WTC11 (cell line): ENCODE results near the gene SLC29A1. TPM values are rescaled to one million over a fixed set of nuclear protein-coding genes. Genes with fewer than 3 reads are reported as not detected.

Experiments
- ATAC-seq: fragments of 200-7000 bp; cut with Tn5 transposase; 2 replicates; pipeline ENCODE4 v1.10.0; 2021; ENCODE audit warnings: mild to moderate bottlenecking, moderate library complexity
- CTCF ChIA-PET: fragments of 300-600 bp; sonication (Branson Sonifier 250); formaldehyde crosslinking; loops from one replicate; lab custom pipeline; 2021; ENCODE audit warnings: antibody characterized with exemption; lab: Charles Lee
- POLR2A ChIA-PET: fragments of 350-600 bp; sonication (Branson Sonifier 250); formaldehyde crosslinking; loops from one replicate; lab custom pipeline; 2021; ENCODE audit warnings: antibody characterized with exemption; lab: Charles Lee
- DNase-seq: peaks from one replicate; pipeline ENCODE4 v3.0.0; 2021; ENCODE audit warnings: low spot score
- H3K27ac Mint-ChIP-seq: 2 replicates; pipeline ENCODE4 v1.8.0; 2021; ENCODE audit warnings: mixed read lengths
- H3K27me3 Mint-ChIP-seq: 2 replicates; pipeline ENCODE4 v1.8.0; 2021; ENCODE audit warnings: low read depth, mild to moderate bottlenecking, moderate library complexity, mixed read lengths
- H3K36me3 Mint-ChIP-seq: 2 replicates; pipeline ENCODE4 v1.8.0; 2021; ENCODE audit warnings: mixed read lengths
- H3K4me1 Mint-ChIP-seq: 2 replicates; pipeline ENCODE4 v1.8.0; 2022; ENCODE audit warnings: mixed read lengths
- H3K4me3 Mint-ChIP-seq: 2 replicates; pipeline ENCODE4 v1.8.0; 2021; ENCODE audit warnings: mild to moderate bottlenecking, moderate library complexity, mixed read lengths
- H3K9me3 Mint-ChIP-seq: 2 replicates; pipeline ENCODE4 v1.8.0; 2021; ENCODE audit warnings: mixed read lengths
- ETV6 ChIP-seq: sonication (generic); formaldehyde crosslinking; IDR thresholded peaks from 2 replicates; pipeline ENCODE4 v1.8.1; 2022; ENCODE audit warnings: mild to moderate bottlenecking, missing genetic modification reagents
- GTF2I ChIP-seq: fragments of 250-450 bp; sonication (Bioruptor Pico); conservative IDR thresholded peaks from 2 replicates; pipeline ENCODE4 v1.4.0; 2021; ENCODE audit warnings: mild to moderate bottlenecking
- JUN ChIP-seq: sonication (generic); formaldehyde crosslinking; IDR thresholded peaks from 2 replicates; pipeline ENCODE4 v1.8.0; 2023; ENCODE audit warnings: mild to moderate bottlenecking, missing genetic modification reagents
- MYBL2 ChIP-seq: sonication (generic); formaldehyde crosslinking; IDR thresholded peaks from 2 replicates; pipeline ENCODE4 v1.8.1; 2023; ENCODE audit warnings: mild to moderate bottlenecking, moderate library complexity, missing genetic modification reagents
- NFATC4 ChIP-seq: fragments of 250-450 bp; sonication (Bioruptor Pico); IDR thresholded peaks from 2 replicates; pipeline ENCODE4 v1.9.0; 2021; ENCODE audit warnings: mild to moderate bottlenecking
- PRRX2 ChIP-seq: fragments of 250-450 bp; sonication (Bioruptor Pico); IDR thresholded peaks from 2 replicates; pipeline ENCODE4 v1.8.0; 2021; ENCODE audit warnings: mild to moderate bottlenecking
- SMAD4 ChIP-seq: sonication (generic); formaldehyde crosslinking; IDR thresholded peaks from 2 replicates; pipeline ENCODE4 v1.8.0; 2022; ENCODE audit warnings: mild to moderate bottlenecking, missing genetic modification reagents
- total RNA-seq: library from RNA; stranded (reverse); gene quantifications from 3 replicates; pipeline ENCODE4 v1.2.3, GENCODE V29; 2021
- TF ChIP-seq, protein P1 (sequence below): sonication (generic); formaldehyde crosslinking; conservative IDR thresholded peaks from 2 replicates; pipeline ENCODE4 v1.8.1; 2023; ENCODE audit warnings: mild to moderate bottlenecking, low read depth, missing genetic modification reagents, moderate library complexity
- TF ChIP-seq, protein P2 (sequence below): sonication (generic); formaldehyde crosslinking; IDR thresholded peaks from 2 replicates; pipeline ENCODE4 v1.8.0; 2022; ENCODE audit warnings: mild to moderate bottlenecking, missing genetic modification reagents
- TF ChIP-seq, protein P3 (sequence below): sonication (generic); formaldehyde crosslinking; IDR thresholded peaks from 2 replicates; pipeline ENCODE4 v1.8.0; 2022; ENCODE audit warnings: mild to moderate bottlenecking, missing genetic modification reagents
- TF ChIP-seq, protein P4 (sequence below): sonication (generic); formaldehyde crosslinking; IDR thresholded peaks from 2 replicates; pipeline ENCODE4 v1.8.1; 2022; ENCODE audit warnings: low read depth, missing genetic modification reagents, borderline replicate concordance
- TF ChIP-seq, protein P5 (sequence below): sonication (generic); formaldehyde crosslinking; IDR thresholded peaks from 2 replicates; pipeline ENCODE4 v1.8.1; 2023; ENCODE audit warnings: mild to moderate bottlenecking, missing genetic modification reagents

The SLC29A1 gene
- total RNA-seq, 1 experiment from 2014 or later: 139 TPM

DNA sequence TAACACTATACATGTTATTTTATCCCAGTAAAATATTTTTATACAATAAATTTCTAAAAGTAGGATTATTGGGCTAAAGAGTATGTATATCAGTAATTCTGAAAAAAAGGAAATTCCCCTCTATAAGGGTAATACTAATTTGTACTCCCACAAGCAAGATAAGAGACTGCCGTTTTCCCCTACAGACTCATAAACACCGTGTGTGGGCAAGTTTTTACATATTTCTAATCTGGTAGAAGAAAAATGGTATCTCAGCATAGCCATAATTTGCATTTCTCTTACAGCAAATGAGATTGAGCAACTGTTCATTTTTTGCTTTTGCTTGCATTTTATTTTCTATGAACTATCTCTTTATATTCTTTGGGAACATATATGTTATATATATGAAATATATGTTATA lies 32.7 kb upstream of the SLC29A1 start:
- Mint-ChIP-seq H3K27ac (no peak overlapping the region), H3K4me3 (no peak overlapping the region), H3K9me3 (no peaks in the 10 kb centered on the region), H3K4me1 (peaks cover 28% of the 10 kb centered on the region), H3K27me3 (peaks cover 8% of the 10 kb centered on the region), H3K36me3 (no peaks in the 10 kb centered on the region)
- POLR2A ChIA-PET: no interaction called here
- ATAC-seq (no peak), DNase-seq (no peak)
- CTCF ChIA-PET: interaction anchor here (0.7 to 1.4 kb wide), 3 partner anchors 30 to 471 kb away, joined by 3 to 5 read pairs (median 4); no protein-coding TSS in a partner anchor
- TF ChIP-seq GTF2I (CRISPR knock-in tag): no peak
- TF ChIP-seq, protein P1, sequence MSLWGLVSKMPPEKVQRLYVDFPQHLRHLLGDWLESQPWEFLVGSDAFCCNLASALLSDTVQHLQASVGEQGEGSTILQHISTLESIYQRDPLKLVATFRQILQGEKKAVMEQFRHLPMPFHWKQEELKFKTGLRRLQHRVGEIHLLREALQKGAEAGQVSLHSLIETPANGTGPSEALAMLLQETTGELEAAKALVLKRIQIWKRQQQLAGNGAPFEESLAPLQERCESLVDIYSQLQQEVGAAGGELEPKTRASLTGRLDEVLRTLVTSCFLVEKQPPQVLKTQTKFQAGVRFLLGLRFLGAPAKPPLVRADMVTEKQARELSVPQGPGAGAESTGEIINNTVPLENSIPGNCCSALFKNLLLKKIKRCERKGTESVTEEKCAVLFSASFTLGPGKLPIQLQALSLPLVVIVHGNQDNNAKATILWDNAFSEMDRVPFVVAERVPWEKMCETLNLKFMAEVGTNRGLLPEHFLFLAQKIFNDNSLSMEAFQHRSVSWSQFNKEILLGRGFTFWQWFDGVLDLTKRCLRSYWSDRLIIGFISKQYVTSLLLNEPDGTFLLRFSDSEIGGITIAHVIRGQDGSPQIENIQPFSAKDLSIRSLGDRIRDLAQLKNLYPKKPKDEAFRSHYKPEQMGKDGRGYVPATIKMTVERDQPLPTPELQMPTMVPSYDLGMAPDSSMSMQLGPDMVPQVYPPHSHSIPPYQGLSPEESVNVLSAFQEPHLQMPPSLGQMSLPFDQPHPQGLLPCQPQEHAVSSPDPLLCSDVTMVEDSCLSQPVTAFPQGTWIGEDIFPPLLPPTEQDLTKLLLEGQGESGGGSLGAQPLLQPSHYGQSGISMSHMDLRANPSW (CRISPR knock-in tag): no peak
- TF ChIP-seq MYBL2 (CRISPR knock-in tag): no peak
- TF ChIP-seq, protein P2, sequence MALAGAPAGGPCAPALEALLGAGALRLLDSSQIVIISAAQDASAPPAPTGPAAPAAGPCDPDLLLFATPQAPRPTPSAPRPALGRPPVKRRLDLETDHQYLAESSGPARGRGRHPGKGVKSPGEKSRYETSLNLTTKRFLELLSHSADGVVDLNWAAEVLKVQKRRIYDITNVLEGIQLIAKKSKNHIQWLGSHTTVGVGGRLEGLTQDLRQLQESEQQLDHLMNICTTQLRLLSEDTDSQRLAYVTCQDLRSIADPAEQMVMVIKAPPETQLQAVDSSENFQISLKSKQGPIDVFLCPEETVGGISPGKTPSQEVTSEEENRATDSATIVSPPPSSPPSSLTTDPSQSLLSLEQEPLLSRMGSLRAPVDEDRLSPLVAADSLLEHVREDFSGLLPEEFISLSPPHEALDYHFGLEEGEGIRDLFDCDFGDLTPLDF (CRISPR knock-in tag): no peak
- TF ChIP-seq SMAD4: no peak
- TF ChIP-seq NFATC4 (CRISPR knock-in tag): no peak

DNA sequence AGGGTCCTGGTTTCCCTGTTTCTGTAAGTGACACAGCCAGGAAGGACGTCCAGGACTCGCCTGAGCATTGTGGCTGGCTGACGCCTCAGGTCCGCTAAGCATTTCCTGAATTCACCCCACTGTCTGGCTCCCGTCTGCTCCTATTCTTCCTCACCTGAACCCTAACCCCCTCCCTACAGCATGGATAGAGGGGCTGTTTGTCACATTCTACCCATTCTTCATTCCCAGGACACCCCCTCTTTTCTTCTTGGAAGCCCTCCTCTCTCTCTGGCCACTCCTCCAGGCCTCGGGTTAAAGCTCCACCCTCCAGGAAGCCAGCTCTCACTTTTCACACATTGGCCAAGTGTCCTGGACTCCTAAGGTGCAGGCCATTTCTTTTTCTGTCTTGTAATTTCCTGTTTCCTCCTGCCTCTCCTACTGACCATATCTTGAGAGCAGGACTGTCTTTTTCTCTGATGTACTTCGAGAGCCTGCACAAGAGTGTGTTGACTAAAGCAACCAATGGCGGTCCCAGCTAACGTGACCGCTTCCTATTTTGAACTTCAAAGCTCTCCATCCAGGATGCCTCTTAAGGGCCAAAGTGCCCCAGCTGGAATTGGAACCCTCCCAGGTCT lies 30.9 kb upstream of the SLC29A1 start:
- POLR2A ChIA-PET: interaction anchor here (1.0 to 2.2 kb wide), 7 partner anchors 10 to 64 kb away, joined by 3 to 11 read pairs (median 6); partner anchors contain the start of genes HSP90AB1, MYMX and SLC35B2
- H3K9me3 Mint-ChIP-seq: no peaks in the 10 kb centered on the region
- H3K27ac Mint-ChIP-seq: peak overlapping the region; percentile 68
- TF ChIP-seq, protein P3, sequence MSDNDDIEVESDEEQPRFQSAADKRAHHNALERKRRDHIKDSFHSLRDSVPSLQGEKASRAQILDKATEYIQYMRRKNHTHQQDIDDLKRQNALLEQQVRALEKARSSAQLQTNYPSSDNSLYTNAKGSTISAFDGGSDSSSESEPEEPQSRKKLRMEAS (CRISPR knock-in tag): 0 out of 2 replicates have a peak, but pooled peaks have one; percentile 20
- no peak for TF ChIP-seq ETV6 (CRISPR knock-in tag)
- TF ChIP-seq, all 79 proteins: peak for 1
- CTCF ChIA-PET: interaction anchor here (0.8 to 2.3 kb wide), 9 partner anchors 8 to 76 kb away, joined by 3 to 14 read pairs (median 5); partner anchors contain the start of gene SLC29A1
- Mint-ChIP-seq H3K4me1 (peaks cover 17% of the 10 kb centered on the region), H3K4me3 (peak overlapping the region; percentile 32), H3K36me3 (no peaks in the 10 kb centered on the region), H3K27me3 (no peaks in the 10 kb centered on the region)
- ATAC-seq: peak; percentile 93
- no peak for DNase-seq

DNA sequence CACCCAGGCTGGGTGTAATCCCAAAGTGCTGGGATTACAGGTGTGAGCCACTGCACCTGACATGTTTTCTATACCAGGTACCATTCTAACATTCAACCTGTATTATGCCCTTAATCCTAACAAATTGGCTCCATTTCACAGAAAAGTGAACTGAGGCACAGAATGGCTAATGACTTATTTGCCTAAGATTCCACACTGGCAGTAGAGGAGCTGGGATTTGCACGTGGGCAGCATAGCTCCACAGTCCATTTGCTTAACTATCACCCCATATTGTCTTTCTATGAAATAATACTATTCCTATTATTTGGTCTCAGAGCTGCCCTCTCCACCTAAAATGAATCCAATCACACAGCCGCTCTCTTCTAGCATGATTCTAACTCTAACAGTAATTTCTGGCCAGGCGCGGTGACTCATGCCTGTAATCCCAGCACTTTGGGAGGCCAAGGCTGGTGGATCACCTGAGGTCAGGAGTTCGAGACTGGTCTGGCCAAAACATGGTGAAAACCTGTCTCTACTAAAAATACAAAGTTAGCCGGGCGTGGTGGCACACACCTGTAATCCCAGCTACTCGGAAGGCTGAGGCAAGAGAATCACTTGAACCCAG lies 30.0 kb upstream of the SLC29A1 start:
- Mint-ChIP-seq H3K4me1 (peaks cover 17% of the 10 kb centered on the region), H3K4me3 (no peak overlapping the region), H3K27me3 (no peaks in the 10 kb centered on the region), H3K36me3 (no peaks in the 10 kb centered on the region), H3K27ac (no peak overlapping the region), H3K9me3 (no peaks in the 10 kb centered on the region)
- ChIA-PET POLR2A (interaction anchor here (1.2 to 2.2 kb wide), 3 partner anchors 9 to 25 kb away, joined by 5 to 11 read pairs (median 7); partner anchors contain the start of gene MYMX), CTCF (interaction anchor here (0.8 to 2.3 kb wide), 7 partner anchors 10 to 75 kb away, joined by 3 to 14 read pairs (median 5); partner anchors contain the start of gene SLC29A1)
- DNase-seq (no peak), ATAC-seq (no peak)
- no peak for TF ChIP-seq JUN (CRISPR knock-in tag)
- no peak for TF ChIP-seq PRRX2 (CRISPR knock-in tag)
- TF ChIP-seq, protein P4, sequence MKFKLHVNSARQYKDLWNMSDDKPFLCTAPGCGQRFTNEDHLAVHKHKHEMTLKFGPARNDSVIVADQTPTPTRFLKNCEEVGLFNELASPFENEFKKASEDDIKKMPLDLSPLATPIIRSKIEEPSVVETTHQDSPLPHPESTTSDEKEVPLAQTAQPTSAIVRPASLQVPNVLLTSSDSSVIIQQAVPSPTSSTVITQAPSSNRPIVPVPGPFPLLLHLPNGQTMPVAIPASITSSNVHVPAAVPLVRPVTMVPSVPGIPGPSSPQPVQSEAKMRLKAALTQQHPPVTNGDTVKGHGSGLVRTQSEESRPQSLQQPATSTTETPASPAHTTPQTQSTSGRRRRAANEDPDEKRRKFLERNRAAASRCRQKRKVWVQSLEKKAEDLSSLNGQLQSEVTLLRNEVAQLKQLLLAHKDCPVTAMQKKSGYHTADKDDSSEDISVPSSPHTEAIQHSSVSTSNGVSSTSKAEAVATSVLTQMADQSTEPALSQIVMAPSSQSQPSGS (CRISPR knock-in tag): no peak
- TF ChIP-seq, protein P3 (CRISPR knock-in tag): no peak
- TF ChIP-seq, protein P5, sequence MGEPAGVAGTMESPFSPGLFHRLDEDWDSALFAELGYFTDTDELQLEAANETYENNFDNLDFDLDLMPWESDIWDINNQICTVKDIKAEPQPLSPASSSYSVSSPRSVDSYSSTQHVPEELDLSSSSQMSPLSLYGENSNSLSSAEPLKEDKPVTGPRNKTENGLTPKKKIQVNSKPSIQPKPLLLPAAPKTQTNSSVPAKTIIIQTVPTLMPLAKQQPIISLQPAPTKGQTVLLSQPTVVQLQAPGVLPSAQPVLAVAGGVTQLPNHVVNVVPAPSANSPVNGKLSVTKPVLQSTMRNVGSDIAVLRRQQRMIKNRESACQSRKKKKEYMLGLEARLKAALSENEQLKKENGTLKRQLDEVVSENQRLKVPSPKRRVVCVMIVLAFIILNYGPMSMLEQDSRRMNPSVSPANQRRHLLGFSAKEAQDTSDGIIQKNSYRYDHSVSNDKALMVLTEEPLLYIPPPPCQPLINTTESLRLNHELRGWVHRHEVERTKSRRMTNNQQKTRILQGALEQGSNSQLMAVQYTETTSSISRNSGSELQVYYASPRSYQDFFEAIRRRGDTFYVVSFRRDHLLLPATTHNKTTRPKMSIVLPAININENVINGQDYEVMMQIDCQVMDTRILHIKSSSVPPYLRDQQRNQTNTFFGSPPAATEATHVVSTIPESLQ: no peak
